Upper lobe of left lung (tissue), 6 donors: ENCODE measurements around the gene ALDOC. TPM values are rescaled to one million over a fixed set of nuclear protein-coding genes. Genes with fewer than 3 reads are reported as not detected.
A peak's percentile ranks its signal among the peaks of the same experiment; 100 is the strongest.

Source experiments
- ATAC-seq, 2 donors: fragments of 200-7000 bp; cut with Tn5 transposase; one replicate each; pipeline ENCODE4 v1.9.1; 2022; ENCODE audit warnings: mild to moderate bottlenecking in 2 of 2, moderate library complexity in 2 of 2; ENCODE audit not compliant: low FRiP score in 2 of 2
- DNase-seq, 2 donors: peaks; one replicate each; pipeline ENCODE4 v3.0.0-alpha.2; 2019 to 2020
- H3K27ac ChIP-seq, 4 donors: fragments of 200-600 bp; sonication (generic); one replicate each; pipeline ENCODE4 v1.5.1; 2016 to 2019
- H3K27me3 ChIP-seq, 4 donors: fragments of 200-600 bp; sonication (generic); one replicate each; pipeline ENCODE4 v1.5.1; 2017 to 2019
- H3K36me3 ChIP-seq, 4 donors: fragments of 200-600 bp; sonication (generic); one replicate each; pipeline ENCODE4 v1.5.1; 2016 to 2019
- H3K4me1 ChIP-seq, 4 donors: fragments of 200-600 bp; sonication (generic); one replicate each; pipeline ENCODE4 v1.5.1; 2018 to 2019
- H3K4me3 ChIP-seq, 4 donors: fragments of 200-600 bp; sonication (generic); one replicate each; pipeline ENCODE4 v1.5.1; 2017 to 2019; ENCODE audit warnings: mild to moderate bottlenecking in 2 of 4, moderate library complexity in 1 of 4
- H3K9me3 ChIP-seq, 4 donors: fragments of 200-600 bp; sonication (generic); one replicate each; pipeline ENCODE4 v1.5.1; 2018 to 2019
- EP300 ChIP-seq, 4 donors: sonication (generic); formaldehyde crosslinking; IDR thresholded peaks; one replicate each; pipeline ENCODE4 v1.5.1; 2017; ENCODE audit warnings: antibody characterized with exemption in 4 of 4, control low read depth in 2 of 4
- POLR2A ChIP-seq, 4 donors: fragments of 450-650 bp; IDR thresholded peaks; one replicate each; pipeline ENCODE4 v1.5.1; 2016 to 2017; ENCODE audit warnings: antibody characterized with exemption in 4 of 4, mild to moderate bottlenecking in 2 of 4
- POLR2AphosphoS5 ChIP-seq, 2 donors: sonication (generic); formaldehyde crosslinking; IDR thresholded peaks; one replicate each; pipeline ENCODE4 v1.5.1; 2017; ENCODE audit warnings: antibody characterized with exemption in 2 of 2
- WGBS, 2 donors: methylation state at CpG; one replicate each; pipeline ENCODE4 v1.1.5; 2017 to 2018; 5-methylcytosine and 5-hydroxymethylcytosine counted together
- total RNA-seq, 6 donors: library from RNA; depleted of rRNA in 4 of 6; stranded (reverse); fragments of >200 nt in 4 of 6; gene quantifications; one replicate each; pipeline versions ENCODE4 v1.1.0 to v1.2.1, GENCODE V29; 2016 to 2021
- TF ChIP-seq, protein P1 (sequence below), 6 experiments: fragments of 450-650 bp in 4 of 6; fragments of 200-600 bp in 2 of 6; sonication (generic) in 2 of 6; IDR thresholded peaks; one replicate each; pipeline ENCODE4 v1.5.1; 2016 to 2019; ENCODE audit warnings: antibody characterized with exemption in 6 of 6
- donor health status: DM: no; HTN: no; CAD: no; lungs with moderate emphysema.
- donor health status: DM: no; HTN: yes; CAD: no; lungs with severe emphysema.

ALDOC gene
- total RNA-seq, 6 donors from 2014 or later = 6.3 to 19.2 (median 14.2) TPM

DNA sequence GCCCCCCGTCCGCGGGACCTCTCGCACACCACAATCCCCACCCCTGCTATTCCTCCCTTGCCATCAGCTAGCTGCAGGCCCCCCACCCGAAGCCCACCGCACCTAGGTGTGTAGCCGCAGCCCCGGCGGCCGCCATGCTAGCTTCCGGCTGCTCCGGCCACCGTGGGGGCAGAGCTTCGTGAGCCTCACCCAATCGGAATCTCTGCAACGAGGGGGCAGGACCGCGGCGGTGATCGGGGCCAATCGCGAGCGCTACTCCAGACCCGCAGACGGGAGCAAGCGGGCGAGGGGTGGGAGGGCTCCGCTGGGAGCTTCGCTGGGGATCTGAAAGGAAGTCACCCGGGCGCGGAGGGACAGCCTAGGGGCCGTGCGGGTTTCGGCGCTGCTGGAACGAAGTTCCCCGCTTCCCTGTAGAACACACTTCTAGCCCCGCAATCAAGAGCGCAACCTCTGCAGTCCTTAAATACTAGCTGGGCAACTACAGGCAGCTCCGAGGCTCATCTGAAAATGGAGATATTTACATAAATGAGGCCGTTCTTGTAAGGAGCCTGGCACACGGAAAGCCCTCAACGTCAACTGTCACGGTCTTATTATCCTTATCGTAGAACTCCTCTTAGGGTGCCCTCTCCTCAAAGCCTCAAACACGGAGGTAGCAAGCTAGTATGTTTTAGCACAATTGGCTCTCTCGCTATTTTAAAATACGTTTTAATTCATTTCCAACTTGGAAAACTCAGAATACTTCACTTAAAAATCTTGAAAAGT is 5.2 kb downstream of the ALDOC start, which contains the start of gene PIGS:
Gene PIGS, minus strand, starts transcription at position 164 of the 762 bp plus-strand sequence. Its CDS starts 28 bp downstream, at position 136.
- DNase-seq (peak; percentile 97 to 98), ATAC-seq (peak; percentile 98 to 99)
- 1 to 3% methylated on average over 8 to 33 of the region's 49 CpGs for WGBS, 2 donors
- Histone ChIP-seq H3K4me1 (peaks cover 18 to 29% (median 20%) of the 10 kb centered on the region in 4 donors), H3K9me3 (no peaks in the 10 kb centered on the region), H3K27me3 (no peaks in the 10 kb centered on the region), H3K36me3 (peaks cover 0 to 4% (median 0%) of the 10 kb centered on the region in 4 donors), H3K4me3 (peak within 1 kb of the TSS; percentile 70 to 99 (median 92)), H3K27ac (peak within 1 kb of the TSS; percentile 75 to 93 (median 87))
- TF ChIP-seq POLR2A (IDR thresholded peaks at IDR 0.05) (peak in 3 of 4 donors; percentile 62 to 87 (median 83)), EP300 (IDR thresholded peaks at IDR 0.05) (no peak), POLR2AphosphoS5 (IDR thresholded peaks at IDR 0.05) (peak; percentile 77 to 90)
- TF ChIP-seq, protein P1, sequence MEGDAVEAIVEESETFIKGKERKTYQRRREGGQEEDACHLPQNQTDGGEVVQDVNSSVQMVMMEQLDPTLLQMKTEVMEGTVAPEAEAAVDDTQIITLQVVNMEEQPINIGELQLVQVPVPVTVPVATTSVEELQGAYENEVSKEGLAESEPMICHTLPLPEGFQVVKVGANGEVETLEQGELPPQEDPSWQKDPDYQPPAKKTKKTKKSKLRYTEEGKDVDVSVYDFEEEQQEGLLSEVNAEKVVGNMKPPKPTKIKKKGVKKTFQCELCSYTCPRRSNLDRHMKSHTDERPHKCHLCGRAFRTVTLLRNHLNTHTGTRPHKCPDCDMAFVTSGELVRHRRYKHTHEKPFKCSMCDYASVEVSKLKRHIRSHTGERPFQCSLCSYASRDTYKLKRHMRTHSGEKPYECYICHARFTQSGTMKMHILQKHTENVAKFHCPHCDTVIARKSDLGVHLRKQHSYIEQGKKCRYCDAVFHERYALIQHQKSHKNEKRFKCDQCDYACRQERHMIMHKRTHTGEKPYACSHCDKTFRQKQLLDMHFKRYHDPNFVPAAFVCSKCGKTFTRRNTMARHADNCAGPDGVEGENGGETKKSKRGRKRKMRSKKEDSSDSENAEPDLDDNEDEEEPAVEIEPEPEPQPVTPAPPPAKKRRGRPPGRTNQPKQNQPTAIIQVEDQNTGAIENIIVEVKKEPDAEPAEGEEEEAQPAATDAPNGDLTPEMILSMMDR (IDR thresholded peaks at IDR 0.05) = no peak

DNA sequence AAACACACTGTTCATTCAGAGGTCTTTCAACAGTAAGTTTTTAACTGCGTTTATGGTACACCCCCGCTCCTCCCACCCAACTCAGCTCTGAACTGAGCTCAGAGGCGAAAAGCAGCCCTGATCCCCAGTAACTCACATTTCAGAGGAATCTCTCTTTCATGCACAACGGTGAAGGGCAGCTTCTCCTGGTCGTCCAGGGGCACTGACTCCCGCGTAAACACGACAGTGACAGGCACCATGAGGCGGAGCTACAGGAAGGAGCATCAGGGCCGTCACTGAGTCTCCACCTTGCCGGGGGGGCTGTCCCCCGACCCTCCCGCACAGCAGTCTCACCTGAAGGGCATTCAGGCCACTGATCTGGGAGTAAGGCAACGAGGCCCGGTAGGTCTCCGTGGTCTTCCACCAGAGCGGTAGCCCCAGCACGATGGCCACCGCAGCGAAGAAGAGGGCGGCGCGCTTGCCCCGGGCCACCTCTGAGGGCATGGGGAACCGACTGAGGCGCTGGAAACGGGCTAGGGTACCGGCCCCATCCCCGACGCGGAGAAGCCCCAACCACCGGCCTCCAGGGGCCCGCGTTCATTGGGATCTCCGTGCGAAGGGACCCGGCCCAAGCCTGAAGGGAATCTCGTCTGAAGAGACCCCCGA is 5.9 kb downstream of the ALDOC start:
- H3K4me1 ChIP-seq = peaks cover 15 to 29% (median 16%) of the 10 kb centered on the region in 4 donors
- no peak for TF ChIP-seq POLR2AphosphoS5 (IDR thresholded peaks at IDR 0.05)
- no peak for TF ChIP-seq EP300 (IDR thresholded peaks at IDR 0.05)
- no peaks in the 10 kb centered on the region for H3K27me3 ChIP-seq
- DNase-seq (peak in 1 of 2 donors; percentile 64), ATAC-seq (peak; percentile 48 to 55)
- H3K36me3 ChIP-seq = peaks cover 0 to 4% (median 0%) of the 10 kb centered on the region in 4 donors
- peak overlapping the region; percentile 75 to 93 (median 87) for H3K27ac ChIP-seq
- peak overlapping the region; percentile 70 to 99 (median 92) for H3K4me3 ChIP-seq
- WGBS, 2 donors = 1 to 2% methylated on average over 13 to 34 of the region's 39 CpGs
- no peaks in the 10 kb centered on the region for H3K9me3 ChIP-seq

DNA sequence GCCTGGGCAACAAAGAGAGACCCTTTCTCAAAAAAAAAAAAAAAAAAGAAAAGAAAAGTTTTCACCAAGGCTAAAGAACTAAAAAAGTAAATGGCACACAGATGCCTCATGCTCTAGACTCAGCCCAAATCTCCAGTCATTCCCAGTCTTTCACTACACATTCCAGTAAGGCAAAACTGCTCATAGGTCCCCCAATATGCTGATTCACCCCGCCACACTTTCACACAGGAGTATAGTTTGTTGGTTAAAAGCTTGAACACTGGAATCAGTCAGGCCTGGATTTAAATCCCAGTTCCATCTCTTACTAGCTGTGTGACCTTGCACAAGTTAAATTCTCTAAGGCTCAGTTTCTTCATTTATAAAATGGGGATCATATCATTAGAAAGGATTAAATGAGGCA is 7.2 kb downstream of the ALDOC start:
- H3K4me1 ChIP-seq = peaks cover 15 to 32% (median 21%) of the 10 kb centered on the region in 4 donors
- H3K9me3 ChIP-seq = no peaks in the 10 kb centered on the region
- no peak for ATAC-seq
- 86 to 100% methylated on average over 1 of the region's 1 CpG for WGBS, 2 donors
- TF ChIP-seq POLR2AphosphoS5 (IDR thresholded peaks at IDR 0.05) = no peak
- no peak for TF ChIP-seq POLR2A (IDR thresholded peaks at IDR 0.05)
- no peak for TF ChIP-seq EP300 (IDR thresholded peaks at IDR 0.05)
- TF ChIP-seq, protein P1 (IDR thresholded peaks at IDR 0.05) = no peak
- H3K27me3 ChIP-seq = no peaks in the 10 kb centered on the region
- no peak overlapping the region for H3K27ac ChIP-seq
- peaks cover 0 to 4% (median 0%) of the 10 kb centered on the region in 4 donors for H3K36me3 ChIP-seq
- H3K4me3 ChIP-seq = no peak overlapping the region
- DNase-seq = no peak

DNA sequence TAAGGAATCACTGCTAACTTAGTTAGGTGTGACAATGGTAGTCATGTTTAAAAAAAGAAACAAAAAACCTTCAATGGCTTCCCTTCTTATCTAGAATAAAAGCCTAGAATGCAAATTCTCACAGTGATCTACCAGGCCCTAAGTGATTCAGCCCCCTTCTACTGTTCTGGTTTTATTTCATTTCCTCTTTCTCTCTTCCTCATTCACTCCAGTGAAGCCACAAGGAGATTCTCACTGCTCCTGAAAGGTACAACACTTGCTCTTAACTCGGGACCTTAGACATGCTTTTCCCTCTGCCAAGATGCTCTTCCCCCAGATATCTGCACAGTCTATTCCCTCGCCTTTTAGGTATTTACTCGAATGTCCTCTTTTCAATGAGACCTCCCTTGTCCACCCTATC is 9.1 kb downstream of the ALDOC start:
- TF ChIP-seq POLR2A (IDR thresholded peaks at IDR 0.05) (no peak), POLR2AphosphoS5 (IDR thresholded peaks at IDR 0.05) (no peak), EP300 (IDR thresholded peaks at IDR 0.05) (no peak)
- TF ChIP-seq, protein P1 (IDR thresholded peaks at IDR 0.05) = no peak
- Histone ChIP-seq H3K4me1 (peaks cover 15 to 37% (median 24%) of the 10 kb centered on the region in 4 donors), H3K27ac (no peak overlapping the region), H3K27me3 (no peaks in the 10 kb centered on the region), H3K4me3 (no peak overlapping the region), H3K36me3 (peaks cover 7 to 18% (median 15%) of the 10 kb centered on the region in 4 donors), H3K9me3 (no peaks in the 10 kb centered on the region)
- ATAC-seq (no peak), DNase-seq (no peak)
- 78 to 79% methylated on average over 3 of the region's 3 CpGs for WGBS, 2 donors

DNA sequence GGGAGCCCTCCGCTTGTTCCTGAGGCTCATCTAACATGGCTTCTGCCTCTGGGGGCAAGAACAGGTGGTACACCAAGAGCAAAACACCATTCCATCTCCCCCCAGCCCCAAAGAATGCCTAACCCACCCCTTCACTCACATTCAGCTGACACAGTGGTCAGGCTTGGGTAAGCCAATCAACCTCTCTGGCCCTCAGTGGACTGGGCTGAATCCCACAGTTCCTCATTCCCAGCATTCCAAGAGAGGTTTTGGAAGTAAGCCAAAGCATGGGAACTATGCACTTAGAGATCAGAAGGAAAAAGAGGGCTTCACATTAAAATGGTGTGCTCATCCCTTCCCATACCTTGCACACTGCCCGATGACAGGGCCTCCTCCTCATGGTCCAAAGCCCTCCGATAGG is 13.2 kb downstream of the ALDOC start:
- no peak for DNase-seq

More for the DNA sequence above, 13.2 kb downstream of the ALDOC start:
- TF ChIP-seq, protein P1 (IDR thresholded peaks at IDR 0.05) = no peak
- TF ChIP-seq POLR2AphosphoS5 (IDR thresholded peaks at IDR 0.05) = no peak
- Histone ChIP-seq H3K4me1 (peaks cover 0 to 10% (median 7%) of the 10 kb centered on the region in 4 donors), H3K36me3 (peaks cover 16 to 55% (median 51%) of the 10 kb centered on the region in 4 donors), H3K27ac (peak overlapping the region in 1 of 4 donors; percentile 39), H3K9me3 (no peaks in the 10 kb centered on the region), H3K4me3 (no peak overlapping the region), H3K27me3 (no peaks in the 10 kb centered on the region)
- WGBS, 2 donors = 73 to 88% methylated on average over 3 of the region's 3 CpGs
- peak in 1 of 2 donors; percentile 70 for ATAC-seq
